Myocyte (in vitro differentiated cells): ENCODE data around the gene HDLBP. TPM values are rescaled to one million over a fixed set of nuclear protein-coding genes. Genes with fewer than 3 reads are reported as not detected.

Experiments used
- DNase-seq: peaks from one replicate; pipeline ENCODE4 v3.0.0-alpha.2; 2012; ENCODE audit warnings: low read depth
- polyA plus RNA-seq: library from polyadenylated mRNA; unstranded; fragments of >200 nt; gene quantifications from one replicate; pipeline ENCODE4 v1.2.1, GENCODE V29; 2012; ENCODE audit warnings: missing spikeins
- total RNA-seq: library from RNA; depleted of rRNA; stranded (reverse); fragments of >200 nt; gene quantifications from 2 replicates; pipeline ENCODE4 v1.2.3, GENCODE V29; 2014

The HDLBP gene
- total RNA-seq, result 541 and 661 TPM in 2 replicates
- 668 TPM for polyA plus RNA-seq

- peak; percentile 99 for DNase-seq
Observed at GRCh38 chr2:241315093-241315878, at the start of gene HDLBP. TSS of gene HDLBP (minus strand) at chr2:241315672. CDS start at chr2:241266869, 48,803 bp downstream.

- DNase-seq, result no peak
Observed at GRCh38 chr2:241364781-241365180, 49.3 kb upstream of the HDLBP start.

- no peak for DNase-seq
Observed at GRCh38 chr2:241363426-241363825, 48.0 kb upstream of the HDLBP start.

GRCh38 chr2:241359481-241360045, 44.1 kb upstream of the HDLBP start:
- DNase-seq, result no peak

- no peak for DNase-seq
Observed at GRCh38 chr2:241358470-241358869, 43.0 kb upstream of the HDLBP start.

GRCh38 chr2:241357531-241357930, 42.1 kb upstream of the HDLBP start:
- DNase-seq, result no peak

GRCh38 chr2:241356871-241357260, 41.4 kb upstream of the HDLBP start:
- peak; percentile 12 for DNase-seq

- peak; percentile 97 for DNase-seq
Observed at GRCh38 chr2:241355983-241356870, 40.8 kb upstream of the HDLBP start, which contains the start of gene FARP2. TSS of gene FARP2 (plus strand) at chr2:241356285. CDS start at chr2:241373108, 16,823 bp downstream.

GRCh38 chr2:241354668-241355658, 39.5 kb upstream of the HDLBP start:
- DNase-seq, result peak; percentile 58

- no peak for DNase-seq
Observed at GRCh38 chr2:241352227-241352626, 36.8 kb upstream of the HDLBP start.

- DNase-seq, result no peak
Observed at GRCh38 chr2:241351640-241352031, 36.2 kb upstream of the HDLBP start.

GRCh38 chr2:241350878-241351639, 35.6 kb upstream of the HDLBP start:
- DNase-seq, result no peak

GRCh38 chr2:241350530-241350877, 35.0 kb upstream of the HDLBP start:
- DNase-seq, result no peak

- no peak for DNase-seq
Observed at GRCh38 chr2:241349941-241350340, 34.5 kb upstream of the HDLBP start.

GRCh38 chr2:241344925-241345651, 29.6 kb upstream of the HDLBP start:
- no peak for DNase-seq

GRCh38 chr2:241340631-241341163, 25.2 kb upstream of the HDLBP start:
- no peak for DNase-seq

GRCh38 chr2:241339839-241340630, 24.6 kb upstream of the HDLBP start:
- DNase-seq, result no peak

- DNase-seq, result no peak
Observed at GRCh38 chr2:241334813-241335212, 19.3 kb upstream of the HDLBP start.
